ENCODE measurements around the gene KRTCAP3. TPM values are rescaled to one million over a fixed set of nuclear protein-coding genes. Genes with fewer than 3 reads are reported as not detected.

The KRTCAP3 gene
- total RNA-seq, 1 experiment from 2014 or later, result 4.1 TPM

- Mint-ChIP-seq H3K27ac (ENCODE audit: low read depth, unreplicated experiment) (no peak overlapping the region), H3K27me3 (ENCODE audit: insufficient read depth, unreplicated experiment) (no peaks in the 10 kb centered on the region), H3K36me3 (ENCODE audit: insufficient read depth, unreplicated experiment) (peaks cover 57% of the 10 kb centered on the region), H3K4me1 (ENCODE audit: insufficient read depth, unreplicated experiment) (peaks cover 9% of the 10 kb centered on the region), H3K9me3 (ENCODE audit: unreplicated experiment) (no peaks in the 10 kb centered on the region), H3K4me3 (ENCODE audit: unreplicated experiment) (no peak overlapping the region)
- ChIA-PET POLR2A (interaction anchor here (0.8 to 5.2 kb wide), 13 partner anchors 10 to 218 kb away, joined by 3 to 51 read pairs (median 5); partner anchors contain the start of genes CCDC121, EIF2B4, GPN1 and NRBP1), CTCF (interaction anchor here (0.7 to 1.4 kb wide), 3 partner anchors 36 to 76 kb away, joined by 3 to 5 read pairs (median 4); no protein-coding TSS in a partner anchor)
- intact Hi-C loops (cut with micrococcal nuclease), result no loop called here
- no peak for DNase-seq (ENCODE audit: unreplicated experiment)
- no peak for TF ChIP-seq CTCF (IDR thresholded peaks at IDR 0.05; ENCODE audit: unreplicated experiment)
- BruUV-seq (replicated peaks), result no TSS peak
These were observed 3.4 kb downstream of the KRTCAP3 start for GRCh38 chr2:27445615-27446014.

- Mint-ChIP-seq H3K4me3 (ENCODE audit: unreplicated experiment) (no peak overlapping the region), H3K4me1 (ENCODE audit: insufficient read depth, unreplicated experiment) (peaks cover 9% of the 10 kb centered on the region), H3K27me3 (ENCODE audit: insufficient read depth, unreplicated experiment) (no peaks in the 10 kb centered on the region), H3K9me3 (ENCODE audit: unreplicated experiment) (no peaks in the 10 kb centered on the region), H3K27ac (ENCODE audit: low read depth, unreplicated experiment) (no peak overlapping the region), H3K36me3 (ENCODE audit: insufficient read depth, unreplicated experiment) (peaks cover 53% of the 10 kb centered on the region)
- no peak for TF ChIP-seq CTCF (IDR thresholded peaks at IDR 0.05; ENCODE audit: unreplicated experiment)
- intact Hi-C loops (cut with micrococcal nuclease), result no loop called here
- ChIA-PET POLR2A (interaction anchor here (0.8 to 5.2 kb wide), 13 partner anchors 10 to 218 kb away, joined by 3 to 51 read pairs (median 5); partner anchors contain the start of genes CCDC121, EIF2B4, GPN1 and NRBP1), CTCF (interaction anchor here (0.5 to 1.4 kb wide), 4 partner anchors 21 to 77 kb away, joined by 3 to 5 read pairs (median 4); no protein-coding TSS in a partner anchor)
- no TSS peak for BruUV-seq (replicated peaks)
- DNase-seq (ENCODE audit: unreplicated experiment), result peak; percentile 88
These were observed 3.9 kb downstream of the KRTCAP3 start for GRCh38 chr2:27446057-27446456.

GRCh38 chr2:27448381-27448780 is 6.2 kb downstream of the KRTCAP3 start:
- TF ChIP-seq CTCF (IDR thresholded peaks at IDR 0.05; ENCODE audit: unreplicated experiment), result no peak
- ChIA-PET POLR2A (interaction anchor here (0.6 to 3.3 kb wide), 3 partner anchors 16 to 41 kb away, joined by 3 to 27 read pairs (median 4); partner anchors contain the start of genes IFT172 and PPM1G), CTCF (interaction anchor here (0.6 kb wide), 1 partner anchor 18 kb away, joined by 4 read pairs; no protein-coding TSS in a partner anchor)
- H3K27ac Mint-ChIP-seq (ENCODE audit: low read depth, unreplicated experiment), result no peak overlapping the region
- H3K9me3 Mint-ChIP-seq (ENCODE audit: unreplicated experiment), result no peaks in the 10 kb centered on the region
- intact Hi-C loops (cut with micrococcal nuclease), result no loop called here
- H3K27me3 Mint-ChIP-seq (ENCODE audit: insufficient read depth, unreplicated experiment), result no peaks in the 10 kb centered on the region
- H3K4me1 Mint-ChIP-seq (ENCODE audit: insufficient read depth, unreplicated experiment), result peaks cover 9% of the 10 kb centered on the region
- BruUV-seq (replicated peaks), result no TSS peak
- DNase-seq (ENCODE audit: unreplicated experiment), result no peak
- H3K4me3 Mint-ChIP-seq (ENCODE audit: unreplicated experiment), result no peak overlapping the region
- peaks cover 35% of the 10 kb centered on the region for H3K36me3 Mint-ChIP-seq (ENCODE audit: insufficient read depth, unreplicated experiment)

GRCh38 chr2:27451095-27451494 is 8.9 kb downstream of the KRTCAP3 start:
- Mint-ChIP-seq H3K36me3 (ENCODE audit: insufficient read depth, unreplicated experiment) (peaks cover 22% of the 10 kb centered on the region), H3K4me1 (ENCODE audit: insufficient read depth, unreplicated experiment) (peaks cover 2% of the 10 kb centered on the region), H3K9me3 (ENCODE audit: unreplicated experiment) (no peaks in the 10 kb centered on the region), H3K27ac (ENCODE audit: low read depth, unreplicated experiment) (no peak overlapping the region), H3K27me3 (ENCODE audit: insufficient read depth, unreplicated experiment) (no peaks in the 10 kb centered on the region), H3K4me3 (ENCODE audit: unreplicated experiment) (no peak overlapping the region)
- no TSS peak for BruUV-seq (replicated peaks)
- intact Hi-C loops (cut with micrococcal nuclease), result no loop called here
- POLR2A ChIA-PET, result interaction anchor here (0.7 kb wide), 1 partner anchor 1702 kb away, joined by 3 read pairs; no protein-coding TSS in a partner anchor
- no peak for TF ChIP-seq CTCF (IDR thresholded peaks at IDR 0.05; ENCODE audit: unreplicated experiment)
- DNase-seq (ENCODE audit: unreplicated experiment), result no peak
- CTCF ChIA-PET, result no interaction called here
